CD8-positive, alpha-beta memory T cell (primary cell): ENCODE data around the gene HSF5. TPM values are rescaled to one million over a fixed set of nuclear protein-coding genes. Genes with fewer than 3 reads are reported as not detected.
"Not testable (repeated sequence)": the region's sequence is repeated elsewhere in the genome, so short reads cannot be mapped to it uniquely, and the experiment has no call there.

Experiments used
- CTCF ChIA-PET: fragments of 350-600 bp; sonication (Branson Sonifier 250); formaldehyde crosslinking; loops from one replicate; lab custom pipeline; 2021; ENCODE audit warnings: antibody characterized with exemption; lab: Charles Lee
- POLR2A ChIA-PET: fragments of 350-600 bp; sonication (Branson Sonifier 250); formaldehyde crosslinking; loops from one replicate; lab custom pipeline; 2021; ENCODE audit warnings: antibody characterized with exemption; lab: Charles Lee
- DNase-seq, 5 donors: peaks; one replicate each; pipeline versions ENCODE4 v3.0.0 to v3.0.0-alpha.2; 2020 to 2022; ENCODE audit warnings: mixed read lengths in 1 of 5
- H3K27ac ChIP-seq: one replicate; pipeline ENCODE4 v1.7.0; 2013; ENCODE audit warnings: low read depth, mild to moderate bottlenecking, low read length, moderate library complexity
- H3K27me3 ChIP-seq: 2 replicates; pipeline ENCODE4 v1.7.0; 2013; ENCODE audit warnings: low read length, mild to moderate bottlenecking; ENCODE audit not compliant: insufficient read depth, poor library complexity, severe bottlenecking
- H3K36me3 ChIP-seq: 2 replicates; pipeline ENCODE4 v1.7.0; 2013; ENCODE audit warnings: mild to moderate bottlenecking, low read length, moderate library complexity; ENCODE audit not compliant: insufficient read depth
- H3K4me1 ChIP-seq: 2 replicates; pipeline ENCODE4 v1.7.0; 2013; ENCODE audit warnings: mild to moderate bottlenecking, low read length, moderate library complexity; ENCODE audit not compliant: insufficient read depth
- H3K4me3 ChIP-seq: 2 replicates; pipeline ENCODE4 v1.7.0; 2013; ENCODE audit warnings: mild to moderate bottlenecking, low read length
- H3K9me3 ChIP-seq: 2 replicates; pipeline ENCODE4 v1.7.0; 2013; ENCODE audit warnings: mild to moderate bottlenecking, low read length
- H3K27ac Mint-ChIP-seq, 8 donors: one replicate each; pipeline ENCODE4 v1.8.0; 2020 to 2021; ENCODE audit warnings: mixed read lengths in 8 of 8, mild to moderate bottlenecking in 6 of 8, inconsistent platforms in 3 of 8, moderate library complexity in 3 of 8
- H3K27me3 Mint-ChIP-seq, 2 donors: one replicate each; pipeline ENCODE4 v1.8.0; 2020 to 2021; ENCODE audit warnings: mixed read lengths in 2 of 2, mild to moderate bottlenecking in 1 of 2, moderate library complexity in 1 of 2
- H3K36me3 Mint-ChIP-seq, 3 donors: one replicate each; pipeline ENCODE4 v1.8.0; 2020 to 2021; ENCODE audit warnings: mixed read lengths in 3 of 3, inconsistent platforms in 1 of 3, mild to moderate bottlenecking in 1 of 3
- H3K4me1 Mint-ChIP-seq, 3 donors: one replicate each; pipeline ENCODE4 v1.8.0; 2020 to 2021; ENCODE audit warnings: mixed read lengths in 3 of 3, inconsistent platforms in 1 of 3, mild to moderate bottlenecking in 1 of 3
- H3K4me3 Mint-ChIP-seq, 7 donors: one replicate each; pipeline ENCODE4 v1.8.0; 2020 to 2021; ENCODE audit warnings: mixed read lengths in 7 of 7, mild to moderate bottlenecking in 6 of 7, moderate library complexity in 4 of 7, inconsistent platforms in 2 of 7
- H3K9me3 Mint-ChIP-seq, 5 donors: one replicate each; pipeline ENCODE4 v1.8.0; 2020 to 2022; ENCODE audit warnings: mixed read lengths in 5 of 5, mild to moderate bottlenecking in 3 of 5, moderate library complexity in 2 of 5, inconsistent platforms in 1 of 5
- polyA plus RNA-seq: library from polyadenylated mRNA; unstranded; fragments of 300-500 nt; fragmentation: Illumina TruSeq; gene quantifications from one replicate; pipeline ENCODE4 v1.2.3, GENCODE V29; 2021
- total RNA-seq, 2 experiments: library from RNA; stranded (reverse); gene quantifications; one replicate each; pipeline ENCODE4 v1.2.3, GENCODE V29; 2021

The HSF5 gene
- total and polyA plus RNA-seq, 3 experiments from 2014 or later, result 0.76 to 5.5 (median 5.4) TPM

- ChIA-PET CTCF (interaction anchor here (1.1 kb wide), 1 partner anchor 19 kb away, joined by 4 read pairs; the partner anchor contains the start of gene HSF5), POLR2A (no interaction called here)
- no peak overlapping the region for H3K4me3 Mint-ChIP-seq
Observed at GRCh38 chr17:58507123-58507634, 19.0 kb upstream of the HSF5 start.

GRCh38 chr17:58506354-58507080 is 18.3 kb upstream of the HSF5 start:
- Histone ChIP-seq H3K36me3 (peaks cover 70% of the 10 kb centered on the region), H3K27ac (no peak overlapping the region), H3K27me3 (no peaks in the 10 kb centered on the region), H3K4me1 (no peaks in the 10 kb centered on the region), H3K4me3 (no peak overlapping the region), H3K9me3 (no peaks in the 10 kb centered on the region)
- DNase-seq, result no peak
- Mint-ChIP-seq H3K36me3 (peaks cover 4 to 89% (median 31%) of the 10 kb centered on the region in 3 donors), H3K9me3 (no peaks in the 10 kb centered on the region), H3K27me3 (no peaks in the 10 kb centered on the region), H3K4me3 (no peak overlapping the region), H3K27ac (peak overlapping the region in 1 of 8 donors; percentile 33), H3K4me1 (peaks cover 4 to 17% (median 9%) of the 10 kb centered on the region in 3 donors)
- ChIA-PET POLR2A (interaction anchor here (0.6 kb wide), 1 partner anchor 1129 kb away, joined by 3 read pairs; no protein-coding TSS in a partner anchor), CTCF (interaction anchor here (1.3 to 1.4 kb wide), 2 partner anchors 8 to 162 kb away, joined by 4 read pairs; partner anchors contain the start of gene MTMR4)

More at GRCh38 chr17:58507123-58507634, 19.0 kb upstream of the HSF5 start:
- H3K27ac ChIP-seq, result no peak overlapping the region
- Mint-ChIP-seq H3K4me1 (peaks cover 6 to 21% (median 14%) of the 10 kb centered on the region in 3 donors), H3K9me3 (no peaks in the 10 kb centered on the region), H3K27me3 (peaks cover 0 to 2% of the 10 kb centered on the region in 2 donors), H3K36me3 (peaks cover 4 to 96% (median 33%) of the 10 kb centered on the region in 3 donors), H3K27ac (peak overlapping the region in 3 of 8 donors; percentile 23 to 52 (median 33))
- peaks cover 76% of the 10 kb centered on the region for H3K36me3 ChIP-seq
- no peak for DNase-seq
- no peak overlapping the region for H3K4me3 ChIP-seq
- H3K27me3 ChIP-seq, result no peaks in the 10 kb centered on the region
- no peaks in the 10 kb centered on the region for H3K4me1 ChIP-seq
- no peaks in the 10 kb centered on the region for H3K9me3 ChIP-seq

DNA sequence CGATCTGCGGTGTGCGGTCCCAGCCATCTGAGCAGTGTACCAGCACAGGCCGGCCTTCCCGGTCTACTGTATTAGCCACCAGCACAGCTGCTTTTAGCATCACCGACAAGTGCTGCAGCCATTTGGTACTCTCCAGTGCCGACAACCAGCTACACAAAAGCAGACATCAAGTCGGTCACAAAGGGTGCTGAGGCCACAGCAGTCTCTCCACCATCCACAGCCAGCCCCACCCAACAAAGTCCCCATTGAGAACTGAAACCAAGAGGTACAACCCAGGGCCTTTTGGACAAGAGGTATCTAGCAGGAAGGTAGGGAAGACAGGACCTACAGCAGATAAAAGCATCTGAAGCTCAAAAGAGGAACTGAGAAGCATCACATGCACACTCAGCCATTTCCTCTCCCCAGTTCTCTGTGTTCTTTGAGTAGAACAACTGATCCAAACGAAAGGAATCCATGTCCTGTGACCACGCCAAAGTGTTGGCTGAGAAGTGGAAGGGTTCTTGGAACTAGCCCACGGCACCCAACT is 16.7 kb upstream of the HSF5 start:
- ChIA-PET POLR2A (no interaction called here), CTCF (no interaction called here)
- no peaks in the 10 kb centered on the region for H3K27me3 Mint-ChIP-seq
- H3K36me3 Mint-ChIP-seq, result peaks cover 4 to 81% (median 18%) of the 10 kb centered on the region in 3 donors
- no peak overlapping the region for H3K27ac ChIP-seq
- H3K9me3 Mint-ChIP-seq, result no peaks in the 10 kb centered on the region
- no peak for DNase-seq
- H3K36me3 ChIP-seq, result peaks cover 62% of the 10 kb centered on the region
- no peaks in the 10 kb centered on the region for H3K9me3 ChIP-seq
- peak overlapping the region in 4 of 8 donors; percentile 11 to 83 (median 37) for H3K27ac Mint-ChIP-seq
- H3K4me3 Mint-ChIP-seq, result no peak overlapping the region
- H3K4me1 ChIP-seq, result no peaks in the 10 kb centered on the region
- H3K4me1 Mint-ChIP-seq, result peaks cover 0 to 3% (median under 1%) of the 10 kb centered on the region in 3 donors
- H3K4me3 ChIP-seq, result no peak overlapping the region
- H3K27me3 ChIP-seq, result no peaks in the 10 kb centered on the region

GRCh38 chr17:58503866-58504265 is 15.7 kb upstream of the HSF5 start:
- Mint-ChIP-seq H3K4me3 (no peak overlapping the region), H3K27me3 (no peaks in the 10 kb centered on the region), H3K4me1 (peaks cover 2% of the 10 kb centered on the region in 3 donors), H3K27ac (peak overlapping the region in 1 of 8 donors; percentile 55), H3K9me3 (no peaks in the 10 kb centered on the region), H3K36me3 (peaks cover 6 to 79% (median 16%) of the 10 kb centered on the region in 3 donors)
- no peak overlapping the region for H3K27ac ChIP-seq
- ChIA-PET POLR2A (no interaction called here), CTCF (no interaction called here)
- no peak for DNase-seq
- H3K27me3 ChIP-seq, result no peaks in the 10 kb centered on the region
- H3K4me3 ChIP-seq, result no peak overlapping the region
- H3K9me3 ChIP-seq, result no peaks in the 10 kb centered on the region
- H3K4me1 ChIP-seq, result no peaks in the 10 kb centered on the region
- peaks cover 53% of the 10 kb centered on the region for H3K36me3 ChIP-seq

DNA sequence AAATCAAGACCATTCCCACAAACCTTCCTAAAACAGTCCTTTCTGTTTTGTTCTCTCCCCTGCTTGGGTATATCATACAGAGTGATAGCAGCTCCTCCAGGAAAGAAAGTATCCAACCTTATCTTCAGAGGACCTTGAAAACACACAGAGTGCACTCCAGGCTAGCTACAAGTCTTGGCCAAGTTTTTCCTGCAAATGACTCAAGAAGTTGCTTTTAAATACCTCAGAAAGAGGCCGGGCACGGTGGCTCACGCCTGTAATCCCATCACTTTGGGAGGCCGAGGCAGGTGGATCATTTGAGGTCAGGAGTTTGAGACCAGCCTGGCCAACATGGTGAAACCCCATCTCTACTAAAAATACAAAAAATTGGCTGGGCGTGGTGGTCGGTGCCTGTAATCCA is 14.9 kb upstream of the HSF5 start:
- H3K27ac ChIP-seq, H3K9me3 ChIP-seq, H3K4me3 ChIP-seq, H3K4me3 Mint-ChIP-seq, POLR2A ChIA-PET, H3K4me1 ChIP-seq, H3K4me1 Mint-ChIP-seq, DNase-seq, H3K27me3 Mint-ChIP-seq, H3K9me3 Mint-ChIP-seq, H3K27me3 ChIP-seq, H3K27ac Mint-ChIP-seq, CTCF ChIA-PET: not testable (repeated sequence)
- peaks cover 7 to 77% (median 20%) of the 10 kb centered on the region in 3 donors for H3K36me3 Mint-ChIP-seq
- peaks cover 49% of the 10 kb centered on the region for H3K36me3 ChIP-seq

DNA sequence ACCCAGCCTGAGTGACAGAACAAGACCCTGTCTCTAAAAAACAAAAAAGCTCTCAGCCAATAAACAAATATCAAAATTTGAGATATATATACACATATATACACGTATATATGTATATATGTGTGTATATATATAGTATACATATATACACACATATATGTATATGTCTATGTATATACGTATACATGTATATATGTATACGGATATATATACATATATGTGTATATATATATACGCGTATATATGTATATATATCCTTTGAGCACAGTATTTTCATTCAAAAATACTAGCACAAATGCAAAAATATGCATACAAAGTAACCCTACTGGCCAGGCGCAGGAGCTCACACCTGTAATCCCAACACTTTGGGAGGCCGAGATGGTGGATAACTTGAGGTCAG is 13.2 kb upstream of the HSF5 start:
- Mint-ChIP-seq H3K4me3 (no peak overlapping the region), H3K27ac (no peak overlapping the region), H3K27me3 (no peaks in the 10 kb centered on the region), H3K9me3 (no peaks in the 10 kb centered on the region), H3K36me3 (peaks cover 4 to 76% (median 18%) of the 10 kb centered on the region in 3 donors), H3K4me1 (peaks cover 4 to 13% (median 4%) of the 10 kb centered on the region in 3 donors)
- H3K27me3 ChIP-seq, result no peaks in the 10 kb centered on the region
- no peaks in the 10 kb centered on the region for H3K4me1 ChIP-seq
- DNase-seq, result no peak
- H3K27ac ChIP-seq, result no peak overlapping the region
- H3K36me3 ChIP-seq, result peaks cover 48% of the 10 kb centered on the region
- CTCF ChIA-PET, result interaction anchor here (1.0 kb wide), 1 partner anchor 14 kb away, joined by 5 read pairs; the partner anchor contains the start of gene HSF5
- POLR2A ChIA-PET, result interaction anchor here (0.7 kb wide), 1 partner anchor 169 kb away, joined by 8 read pairs; no protein-coding TSS in a partner anchor
- H3K9me3 ChIP-seq, result no peaks in the 10 kb centered on the region
- no peak overlapping the region for H3K4me3 ChIP-seq

DNA sequence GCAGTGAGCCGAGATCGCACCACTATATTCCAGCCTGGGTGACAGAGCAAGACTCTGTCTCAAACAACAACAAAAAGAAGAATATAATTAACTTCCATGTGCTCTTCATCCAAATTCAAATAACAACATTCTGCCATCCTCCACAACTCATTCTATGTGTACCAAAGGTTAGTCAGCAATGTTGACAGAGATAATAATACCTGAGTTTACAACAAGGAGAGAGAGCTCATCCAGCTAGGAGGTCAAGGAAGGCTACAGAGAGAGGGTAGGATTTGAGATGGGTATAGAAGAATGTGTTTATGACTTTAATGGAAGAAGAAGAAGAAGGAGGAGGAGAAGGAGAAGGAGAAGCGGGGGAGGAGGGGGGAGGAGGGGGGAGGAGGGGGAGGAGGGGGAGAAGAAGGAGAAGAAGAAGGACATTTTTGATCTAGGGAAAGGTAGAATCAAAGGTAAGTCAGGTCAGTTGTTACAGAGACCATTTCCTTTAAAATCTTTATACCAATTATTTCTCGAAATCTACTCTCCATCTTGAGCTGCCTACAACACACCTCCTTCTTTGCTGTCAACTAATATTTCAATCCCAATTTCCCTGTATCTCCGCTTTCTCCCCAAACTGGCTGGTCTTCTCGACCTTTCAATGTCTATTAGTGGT is 10.1 kb upstream of the HSF5 start:
- ChIA-PET POLR2A (interaction anchor here (0.6 kb wide), 1 partner anchor 147 kb away, joined by 6 read pairs; no protein-coding TSS in a partner anchor), CTCF (interaction anchor here (1.5 to 4.2 kb wide), 2 partner anchors 11 to 154 kb away, joined by 4 to 14 read pairs; partner anchors contain the start of gene HSF5)
- peaks cover 58% of the 10 kb centered on the region for H3K36me3 ChIP-seq
- no peaks in the 10 kb centered on the region for H3K27me3 ChIP-seq
- no peak overlapping the region for H3K4me3 Mint-ChIP-seq
- peak overlapping the region in 2 of 8 donors; percentile 69 to 83 for H3K27ac Mint-ChIP-seq
- H3K27ac ChIP-seq, result no peak overlapping the region
- no peak overlapping the region for H3K4me3 ChIP-seq
- no peaks in the 10 kb centered on the region for H3K4me1 ChIP-seq
- peaks cover 4 to 13% (median 4%) of the 10 kb centered on the region in 3 donors for H3K4me1 Mint-ChIP-seq
- no peak for DNase-seq
- no peaks in the 10 kb centered on the region for H3K9me3 Mint-ChIP-seq
- H3K36me3 Mint-ChIP-seq, result peaks cover 13 to 76% (median 20%) of the 10 kb centered on the region in 3 donors
- no peaks in the 10 kb centered on the region for H3K9me3 ChIP-seq
- H3K27me3 Mint-ChIP-seq, result no peaks in the 10 kb centered on the region
